Measurements from ENCODE around the gene CYB5B. TPM values are rescaled to one million over a fixed set of nuclear protein-coding genes. Genes with fewer than 3 reads are reported as not detected.

Gene CYB5B
- total RNA-seq, 4 donors from 2014 or later = 26.7 to 31.2 (median 29.1) TPM

DNA sequence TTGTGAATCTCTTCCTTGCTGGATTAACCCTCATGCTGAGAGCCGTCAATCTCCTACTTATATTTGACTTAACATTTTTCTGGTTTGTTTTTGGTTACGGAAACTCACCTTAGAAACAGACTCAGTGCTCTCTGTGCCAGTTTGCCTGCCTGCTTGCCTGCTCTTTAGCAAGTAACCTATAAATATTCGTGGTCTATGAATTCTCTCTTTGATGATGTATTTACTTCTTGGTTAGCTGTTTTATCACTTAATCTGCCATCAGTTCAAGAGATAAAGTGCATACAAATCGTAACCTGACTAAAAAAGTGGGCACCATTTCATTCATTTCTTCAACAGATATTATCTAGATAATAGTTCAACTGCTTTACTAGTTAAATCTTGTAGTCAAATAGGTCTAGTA, 26.7 kb downstream of the CYB5B start:
- Histone ChIP-seq H3K4me1 (peaks cover 11 to 36% (median 17%) of the 10 kb centered on the region in 4 donors), H3K36me3 (peaks cover 0 to 24% (median 14%) of the 10 kb centered on the region in 4 donors), H3K4me3 (no peak overlapping the region), H3K27me3 (no peaks in the 10 kb centered on the region), H3K27ac (replicated peaks in 1 of 4) (peak overlapping the region in 1 of 4 donors; percentile 6), H3K9me3 (no peaks in the 10 kb centered on the region)
- intact Hi-C loops (cut with DNase I) = loop anchor here (10.0 kb wide), 1 partner anchor 74 kb away; no protein-coding TSS in a partner anchor
- no peak for DNase-seq (ENCODE audit: extremely low spot score)
- TF ChIP-seq POLR2AphosphoS5 (IDR thresholded peaks at IDR 0.05) (no peak), POLR2A (IDR thresholded peaks at IDR 0.05; ENCODE audit: low read depth) (no peak), EP300 (IDR thresholded peaks at IDR 0.05) (no peak)
- TF ChIP-seq, protein P1, sequence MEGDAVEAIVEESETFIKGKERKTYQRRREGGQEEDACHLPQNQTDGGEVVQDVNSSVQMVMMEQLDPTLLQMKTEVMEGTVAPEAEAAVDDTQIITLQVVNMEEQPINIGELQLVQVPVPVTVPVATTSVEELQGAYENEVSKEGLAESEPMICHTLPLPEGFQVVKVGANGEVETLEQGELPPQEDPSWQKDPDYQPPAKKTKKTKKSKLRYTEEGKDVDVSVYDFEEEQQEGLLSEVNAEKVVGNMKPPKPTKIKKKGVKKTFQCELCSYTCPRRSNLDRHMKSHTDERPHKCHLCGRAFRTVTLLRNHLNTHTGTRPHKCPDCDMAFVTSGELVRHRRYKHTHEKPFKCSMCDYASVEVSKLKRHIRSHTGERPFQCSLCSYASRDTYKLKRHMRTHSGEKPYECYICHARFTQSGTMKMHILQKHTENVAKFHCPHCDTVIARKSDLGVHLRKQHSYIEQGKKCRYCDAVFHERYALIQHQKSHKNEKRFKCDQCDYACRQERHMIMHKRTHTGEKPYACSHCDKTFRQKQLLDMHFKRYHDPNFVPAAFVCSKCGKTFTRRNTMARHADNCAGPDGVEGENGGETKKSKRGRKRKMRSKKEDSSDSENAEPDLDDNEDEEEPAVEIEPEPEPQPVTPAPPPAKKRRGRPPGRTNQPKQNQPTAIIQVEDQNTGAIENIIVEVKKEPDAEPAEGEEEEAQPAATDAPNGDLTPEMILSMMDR (IDR thresholded peaks at IDR 0.05) = no peak
- WGBS = 61% methylated on average over 4 of the region's 4 CpGs

DNA sequence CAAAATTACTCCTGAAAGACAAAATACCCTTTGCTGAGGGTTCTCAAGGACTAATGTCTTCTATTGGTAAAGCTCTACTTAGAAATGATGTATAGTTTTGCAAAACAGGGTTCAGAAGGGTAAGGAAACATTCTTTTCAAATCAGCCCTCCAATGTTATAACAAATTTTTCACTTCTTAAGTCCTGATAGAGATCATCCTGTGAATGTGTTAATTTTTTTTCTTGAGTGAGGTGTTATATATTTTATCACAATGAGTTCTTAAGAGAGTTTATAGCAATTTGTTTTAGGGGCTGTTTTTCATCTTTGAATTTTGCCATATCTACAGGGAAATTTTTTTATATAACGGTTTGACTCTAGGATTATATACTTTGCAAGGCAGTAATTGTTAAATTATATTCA, 29.5 kb downstream of the CYB5B start:
- intact Hi-C loops (cut with DNase I) = loop anchor here (10.0 kb wide), 1 partner anchor 71 kb away; no protein-coding TSS in a partner anchor
- 58% methylated on average over 1 of the region's 1 CpG for WGBS
- TF ChIP-seq, protein P1 (IDR thresholded peaks at IDR 0.05) = no peak
- no peak for TF ChIP-seq EP300 (IDR thresholded peaks at IDR 0.05)
- no peak for TF ChIP-seq POLR2AphosphoS5 (IDR thresholded peaks at IDR 0.05)
- no peak for TF ChIP-seq POLR2A (IDR thresholded peaks at IDR 0.05; ENCODE audit: low read depth)
- Histone ChIP-seq H3K4me3 (no peak overlapping the region), H3K27me3 (no peaks in the 10 kb centered on the region), H3K36me3 (peaks cover 0 to 16% (median 8%) of the 10 kb centered on the region in 4 donors), H3K9me3 (no peaks in the 10 kb centered on the region), H3K27ac (replicated peaks in 1 of 4) (no peak overlapping the region), H3K4me1 (peaks cover 5 to 30% (median 6%) of the 10 kb centered on the region in 4 donors)
- no peak for DNase-seq (ENCODE audit: extremely low spot score)

DNA sequence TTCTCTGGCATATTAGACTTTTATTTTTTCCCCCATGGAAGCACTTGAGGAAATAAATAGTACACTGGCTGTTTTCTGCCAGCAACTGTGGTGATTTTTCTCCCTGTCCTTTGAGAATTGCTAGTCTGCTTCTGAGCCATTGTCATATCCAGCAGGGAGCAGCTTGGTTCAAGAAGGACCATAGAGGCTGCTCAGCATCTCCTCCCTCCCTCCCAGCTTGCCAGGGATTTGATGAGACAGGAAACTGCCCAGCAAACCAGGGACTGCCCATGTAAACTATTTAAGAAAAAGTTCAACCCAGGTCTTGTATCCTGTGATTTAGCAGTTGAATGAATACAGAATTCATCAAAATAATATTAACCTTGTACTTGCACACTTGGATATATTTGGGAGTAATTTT, 39.5 kb downstream of the CYB5B start:
- no peak overlapping the region for H3K4me3 ChIP-seq
- H3K27ac ChIP-seq (replicated peaks in 1 of 4) = no peak overlapping the region
- TF ChIP-seq, protein P1 (IDR thresholded peaks at IDR 0.05) = no peak
- TF ChIP-seq EP300 (IDR thresholded peaks at IDR 0.05) (no peak), POLR2A (IDR thresholded peaks at IDR 0.05; ENCODE audit: low read depth) (no peak), POLR2AphosphoS5 (IDR thresholded peaks at IDR 0.05) (no peak)
- H3K4me1 ChIP-seq = peaks cover 0 to 11% (median 0%) of the 10 kb centered on the region in 4 donors
- no peaks in the 10 kb centered on the region for H3K27me3 ChIP-seq
- intact Hi-C loops (cut with DNase I) = no loop called here
- no peaks in the 10 kb centered on the region for H3K9me3 ChIP-seq
- H3K36me3 ChIP-seq = peaks cover 7 to 40% (median 19%) of the 10 kb centered on the region in 4 donors
- no peak for DNase-seq (ENCODE audit: extremely low spot score)

DNA sequence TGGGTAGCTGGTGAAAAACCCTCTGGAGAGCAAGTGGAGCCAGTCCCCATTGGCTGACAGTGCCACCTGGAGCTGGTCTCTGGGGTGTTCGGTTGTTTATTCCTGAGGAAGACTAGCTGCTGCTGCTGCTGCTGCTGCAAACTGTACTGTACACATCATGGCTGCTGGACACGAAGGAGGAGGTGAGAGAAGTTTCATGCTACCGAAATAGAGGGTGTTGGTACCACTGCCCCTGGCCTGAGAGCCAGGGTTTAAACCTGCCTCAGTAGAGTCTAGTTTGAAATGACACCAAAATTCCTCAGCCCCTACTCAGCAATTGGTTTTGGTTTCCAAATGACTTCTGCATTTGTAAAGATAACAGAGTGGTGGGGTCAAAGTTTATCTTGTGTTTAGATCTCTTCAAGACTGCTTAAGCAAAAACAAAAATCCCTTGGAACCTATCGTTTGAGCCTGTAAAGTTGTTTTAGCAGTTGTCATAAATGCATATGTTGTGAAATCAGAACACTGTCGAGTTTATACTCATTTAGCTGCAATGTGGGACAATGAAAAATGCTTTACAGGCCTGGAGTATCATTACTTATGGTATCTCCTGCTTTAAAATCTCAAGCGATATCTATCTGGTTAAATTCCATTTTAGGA, 40.8 kb downstream of the CYB5B start:
- TF ChIP-seq, protein P1 (IDR thresholded peaks at IDR 0.05) = no peak
- TF ChIP-seq POLR2AphosphoS5 (IDR thresholded peaks at IDR 0.05) (no peak), POLR2A (IDR thresholded peaks at IDR 0.05; ENCODE audit: low read depth) (no peak), EP300 (IDR thresholded peaks at IDR 0.05) (no peak)
- intact Hi-C loops (cut with DNase I) = no loop called here
- 64% methylated on average over 6 of the region's 6 CpGs for WGBS
- no peaks in the 10 kb centered on the region for H3K27me3 ChIP-seq
- H3K4me3 ChIP-seq = no peak overlapping the region
- no peaks in the 10 kb centered on the region for H3K9me3 ChIP-seq
- peaks cover 7 to 29% (median 11%) of the 10 kb centered on the region in 4 donors for H3K36me3 ChIP-seq
- H3K4me1 ChIP-seq = peaks cover 0 to 11% (median 0%) of the 10 kb centered on the region in 4 donors
- no peak for DNase-seq (ENCODE audit: extremely low spot score)
- H3K27ac ChIP-seq (replicated peaks in 1 of 4) = no peak overlapping the region

Measured in esophagus muscularis mucosa (tissue), 4 donors.